ENCODE data around the gene KIF6.
"Not testable (repeated sequence)": the region's sequence is repeated elsewhere in the genome, so short reads cannot be mapped to it uniquely, and the experiment has no call there.

KIF6 gene

DNA sequence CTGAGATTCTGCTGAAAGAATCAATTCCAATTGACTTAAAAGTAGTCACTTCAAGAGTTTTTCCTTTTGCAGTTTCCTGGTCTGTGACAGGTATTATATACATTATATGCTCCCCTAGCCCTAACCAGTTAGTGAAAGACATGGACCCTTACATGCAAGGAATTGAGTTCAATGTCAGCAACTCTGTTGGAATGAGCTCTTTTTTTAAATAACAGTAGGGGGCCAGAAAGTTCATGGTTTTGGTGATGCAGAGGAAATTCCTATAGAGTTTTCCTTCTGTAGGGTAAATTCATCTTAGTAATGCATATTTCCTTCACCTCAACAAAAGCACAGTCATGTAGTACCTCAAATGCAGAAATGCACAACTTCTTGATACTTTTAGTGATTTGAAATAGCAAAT is 172.2 kb downstream of the KIF6 start:
- no peak for DNase-seq (ENCODE audit: low spot score)

DNA sequence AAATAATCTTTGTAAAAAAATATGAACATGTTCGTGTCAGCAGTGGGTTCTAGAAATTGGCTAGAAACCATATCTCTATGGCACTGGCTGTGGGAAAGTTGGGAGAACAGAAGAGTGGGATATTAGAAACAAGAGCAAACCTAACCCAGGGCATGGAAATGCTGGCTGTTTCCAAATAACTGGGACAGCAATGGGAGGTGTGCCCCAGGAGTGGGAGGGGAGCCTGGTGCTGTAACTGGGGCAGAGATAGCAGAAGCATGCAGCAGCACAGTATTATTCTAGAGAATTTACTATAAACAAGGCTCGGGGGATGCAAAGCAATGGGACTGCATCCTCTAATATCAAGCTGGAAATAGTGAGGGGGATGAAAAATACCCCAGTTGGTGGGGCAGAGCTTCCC is 175.0 kb downstream of the KIF6 start:
- no peak for DNase-seq (ENCODE audit: low spot score)

DNA sequence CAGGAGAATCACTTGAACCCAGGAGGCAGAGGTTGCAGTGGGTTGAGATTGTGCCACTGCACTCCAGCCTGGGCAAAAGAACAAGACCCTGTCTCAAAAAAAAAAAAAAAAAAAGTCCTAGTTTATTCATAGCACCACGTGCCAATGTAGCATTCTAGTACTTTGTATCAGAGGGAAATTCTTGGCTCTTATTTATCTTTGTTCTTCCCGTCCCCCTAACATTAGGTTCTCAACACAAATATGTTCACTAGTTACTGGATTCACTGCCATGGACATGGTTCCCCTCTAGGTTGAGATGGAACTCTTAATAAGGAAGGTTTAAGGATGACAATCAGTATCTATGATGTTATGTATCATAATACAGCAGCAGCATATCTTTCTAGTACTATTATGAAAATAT is 178.5 kb downstream of the KIF6 start:
- DNase-seq (ENCODE audit: low spot score) = no peak

DNA sequence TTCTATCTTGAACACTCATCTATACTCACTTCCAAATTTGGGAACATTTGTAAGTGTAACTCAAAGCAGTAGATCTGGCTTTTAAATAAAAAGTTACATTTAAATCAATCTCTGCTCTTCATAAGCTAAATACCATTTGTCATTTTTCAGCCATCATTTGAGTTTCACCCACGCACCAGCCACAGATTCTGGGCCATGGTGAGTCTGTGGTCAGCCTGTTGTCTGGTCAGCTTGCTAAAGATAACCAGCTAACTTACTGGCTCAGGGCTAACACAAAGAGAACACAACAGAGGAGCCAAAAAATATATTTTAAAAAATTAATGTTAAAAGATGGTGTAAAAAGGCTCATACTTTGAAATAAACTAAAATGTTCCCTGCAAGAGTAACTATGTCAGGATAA is 181.3 kb downstream of the KIF6 start:
- DNase-seq (ENCODE audit: low spot score) = no peak

DNA sequence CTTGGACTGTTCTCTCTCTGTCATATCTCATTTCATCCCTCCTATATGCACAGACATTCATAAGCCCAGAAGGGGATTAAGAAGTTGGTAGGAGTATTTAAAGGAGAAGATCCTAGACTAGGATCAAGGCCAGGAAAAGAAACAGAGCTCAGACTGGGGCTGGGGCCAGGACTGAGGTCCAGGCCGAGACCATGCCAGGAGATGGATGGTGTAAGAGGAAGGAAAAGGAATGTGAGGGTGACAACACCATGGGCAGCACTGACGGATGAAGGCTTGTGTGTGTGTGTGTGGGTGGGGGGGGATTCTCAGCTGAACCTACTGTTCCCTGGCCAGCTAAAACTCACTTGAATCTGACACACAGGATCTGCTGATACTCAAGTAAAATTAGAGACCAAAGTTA is 182.1 kb downstream of the KIF6 start:
- DNase-seq (ENCODE audit: low spot score) = no peak

DNA sequence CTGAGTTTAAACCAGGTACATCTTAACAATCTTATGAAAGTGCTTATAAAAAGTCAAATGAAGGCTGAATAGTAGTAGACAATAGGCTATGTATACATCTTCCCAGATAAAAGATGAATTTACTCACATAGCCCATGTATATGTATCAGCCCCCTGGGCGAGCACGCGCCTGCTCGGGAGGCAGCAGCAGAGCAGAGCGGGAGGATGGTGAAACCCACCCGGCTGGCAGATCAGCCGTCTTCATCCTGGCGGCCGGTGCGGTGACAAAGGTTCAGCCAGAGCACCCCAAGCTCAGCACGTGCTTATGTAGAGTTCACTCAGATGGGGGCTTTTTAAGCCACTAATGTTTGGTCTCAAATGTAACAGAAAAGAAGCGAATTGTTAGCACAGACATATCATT is 184.8 kb downstream of the KIF6 start:
- no peak for DNase-seq (ENCODE audit: low spot score)

DNA sequence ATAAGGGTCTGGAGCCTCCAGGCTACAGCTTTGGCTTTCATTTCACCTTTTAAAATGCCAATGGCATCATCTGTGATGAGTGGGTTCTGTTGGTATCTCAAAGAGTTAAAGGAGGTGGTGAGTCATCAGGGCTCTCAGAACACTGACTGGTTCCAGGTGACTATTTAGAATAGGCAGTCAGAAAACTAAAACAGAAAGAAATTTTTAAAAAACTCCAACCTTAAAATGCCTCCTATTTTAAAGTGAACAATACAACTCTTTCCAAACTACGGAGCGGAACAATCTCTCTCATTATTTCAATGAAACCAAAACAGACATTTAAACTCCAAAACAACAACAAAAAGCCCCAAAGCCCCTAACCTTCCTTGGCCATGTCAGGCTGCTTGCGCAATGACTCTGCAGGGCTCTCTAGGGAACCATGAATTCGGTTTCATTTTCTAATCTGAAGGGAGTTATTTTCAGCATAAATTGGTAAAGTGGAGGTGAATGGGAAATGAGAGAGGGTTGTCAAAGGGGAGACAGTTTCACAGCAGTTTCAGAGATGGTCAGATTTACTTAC is 194.9 kb downstream of the KIF6 start:
- DNase-seq (ENCODE audit: low spot score) = peak; percentile 40

DNA sequence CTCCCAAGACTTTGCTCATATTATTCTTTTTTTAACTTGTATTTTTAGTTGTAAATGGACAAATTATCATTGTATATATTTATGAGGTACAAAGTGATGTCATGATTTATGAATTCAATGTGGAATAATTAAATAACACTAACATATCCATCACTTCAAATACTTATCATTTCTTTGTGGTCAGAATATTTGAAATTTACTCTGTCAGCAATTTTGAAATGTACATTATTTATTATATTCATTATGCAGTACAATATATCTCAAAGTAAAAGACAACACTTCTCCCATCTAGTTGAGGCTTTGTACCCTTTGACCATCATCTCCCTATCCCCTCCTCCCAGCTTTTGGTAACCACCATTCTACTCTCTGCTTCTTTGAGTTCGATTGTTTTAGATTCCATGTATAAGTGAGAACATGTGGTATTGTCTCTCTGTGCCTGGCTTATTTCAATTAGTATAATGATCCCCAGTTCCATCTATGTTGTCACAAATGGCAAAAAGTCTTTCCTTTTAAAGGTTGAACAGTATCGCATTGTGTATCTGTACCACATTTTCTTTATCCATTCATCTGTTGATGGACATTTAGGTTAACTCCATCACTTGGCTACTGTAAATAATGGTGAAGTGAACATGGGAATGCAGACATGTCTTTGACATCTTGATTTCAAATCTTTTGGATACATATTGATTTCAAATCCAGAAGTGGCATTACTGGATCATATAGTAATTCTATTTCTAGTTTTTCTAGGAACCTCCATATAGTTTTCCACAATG is 197.2 kb downstream of the KIF6 start:
- DNase-seq (ENCODE audit: low spot score) = no peak

DNA sequence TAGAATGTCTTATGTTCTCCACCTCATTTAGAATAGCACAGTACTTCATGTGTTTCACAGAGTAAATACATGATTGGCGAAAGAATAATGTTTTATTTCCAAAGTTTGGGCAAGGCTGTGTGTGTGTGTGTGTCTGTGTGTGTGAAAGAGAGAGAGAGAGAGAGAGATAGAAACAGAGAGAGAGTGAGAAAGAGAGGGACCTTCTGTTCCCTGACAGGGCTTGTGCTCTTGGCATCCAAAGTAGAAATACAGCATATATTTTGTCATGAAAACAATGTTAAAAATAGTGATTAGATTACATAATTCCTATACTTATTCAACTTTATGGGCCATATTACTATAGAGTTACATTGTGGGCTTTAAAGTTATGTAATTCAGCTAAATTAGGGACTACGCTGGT is 201.2 kb downstream of the KIF6 start:
- no peak for DNase-seq (ENCODE audit: low spot score)

DNA sequence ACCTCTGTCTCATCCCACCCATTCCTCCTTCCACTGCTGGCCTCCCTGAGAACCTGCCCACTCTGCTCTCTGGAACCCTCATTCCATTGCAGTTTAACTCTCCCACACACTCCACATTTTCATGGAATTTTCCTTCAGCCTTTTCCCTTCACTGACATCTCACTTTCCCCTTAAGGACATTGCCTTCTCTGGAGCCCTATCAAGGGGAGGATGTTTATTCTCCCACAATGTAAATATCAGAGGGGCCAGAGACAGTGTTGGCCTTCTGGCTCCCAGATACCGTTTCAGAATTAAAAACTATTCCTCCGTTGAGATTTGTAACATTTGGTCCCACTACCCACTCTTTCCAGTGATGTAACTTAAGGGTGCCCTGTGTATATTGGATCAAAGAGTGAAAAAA is 203.2 kb downstream of the KIF6 start:
- no peak for DNase-seq (ENCODE audit: low spot score)

DNA sequence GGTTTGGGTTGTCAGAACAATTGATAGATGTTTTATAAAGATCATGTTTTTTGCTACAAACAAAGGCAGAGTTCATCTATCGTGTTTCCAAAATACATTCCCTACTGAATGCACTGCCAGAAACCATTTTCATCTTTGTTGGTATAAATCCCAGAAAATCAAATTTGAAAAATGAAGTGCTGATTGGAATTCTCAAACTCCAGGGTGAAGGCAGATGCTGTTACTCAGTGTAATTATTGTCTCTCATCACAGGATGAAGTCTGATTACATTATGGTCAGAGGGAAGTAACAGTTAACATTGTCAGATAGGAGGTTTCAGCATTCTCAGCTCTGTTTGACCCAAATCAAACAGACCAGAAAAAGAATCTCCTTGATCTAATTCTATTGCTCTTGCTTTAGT is 204.3 kb downstream of the KIF6 start:
- DNase-seq (ENCODE audit: low spot score) = no peak

DNA sequence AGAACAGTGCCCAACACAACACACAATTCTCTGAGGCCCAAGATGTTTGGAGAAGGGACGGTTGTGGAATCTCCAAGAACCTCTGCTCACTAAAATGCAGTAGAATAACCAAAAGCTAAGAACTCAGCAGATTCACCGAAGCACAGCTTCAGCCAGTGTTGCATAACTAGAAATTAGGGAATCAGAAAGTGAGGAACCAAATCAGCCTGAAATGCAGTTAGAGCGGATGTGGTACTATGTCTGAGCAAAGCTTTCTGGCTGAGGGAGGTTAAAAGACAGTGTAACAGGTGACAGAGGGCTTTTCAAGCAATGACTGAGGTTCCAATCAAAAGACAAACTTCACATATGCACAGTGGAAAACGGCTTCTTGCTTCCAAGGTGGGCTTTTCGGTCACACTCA is 204.8 kb downstream of the KIF6 start:
- no peak for DNase-seq (ENCODE audit: low spot score)

DNA sequence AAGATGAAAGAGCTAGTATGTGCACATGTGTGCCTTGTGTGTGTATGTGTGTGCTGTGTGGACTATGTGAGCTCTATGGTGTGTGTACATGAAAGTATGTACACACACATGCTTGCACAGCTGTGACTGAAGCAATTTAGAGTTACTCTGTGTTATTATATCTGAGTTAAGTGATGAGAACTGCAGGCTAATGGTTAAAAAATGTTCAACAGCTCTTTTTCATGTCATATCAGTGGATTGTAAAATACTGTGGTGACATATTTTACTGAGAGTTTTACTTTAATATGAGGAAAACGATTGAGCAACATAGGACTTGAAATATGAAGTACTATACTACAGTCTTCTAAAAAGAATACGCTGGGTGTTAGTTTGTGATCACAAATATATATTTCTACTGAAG is 207.0 kb downstream of the KIF6 start:
- no peak for DNase-seq (ENCODE audit: low spot score)

DNA sequence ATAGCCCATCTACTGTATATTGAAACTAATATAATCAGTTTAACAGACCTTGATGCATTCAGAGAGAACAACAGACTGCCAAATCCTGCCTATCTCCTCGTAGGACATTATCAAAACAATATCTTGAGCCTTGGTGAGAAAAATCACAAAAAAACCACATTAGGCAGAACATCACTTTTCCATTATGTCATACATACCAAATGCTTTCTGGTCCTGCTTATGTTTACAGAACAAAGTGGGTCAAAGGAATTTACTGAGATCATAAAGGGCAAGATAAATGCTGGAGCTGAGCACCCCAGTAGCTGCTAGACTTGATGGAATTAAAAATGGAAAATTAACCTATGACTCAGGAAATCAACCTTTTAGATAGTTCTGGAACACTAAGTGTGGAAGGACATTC is 207.5 kb downstream of the KIF6 start:
- DNase-seq (ENCODE audit: low spot score) = no peak

DNA sequence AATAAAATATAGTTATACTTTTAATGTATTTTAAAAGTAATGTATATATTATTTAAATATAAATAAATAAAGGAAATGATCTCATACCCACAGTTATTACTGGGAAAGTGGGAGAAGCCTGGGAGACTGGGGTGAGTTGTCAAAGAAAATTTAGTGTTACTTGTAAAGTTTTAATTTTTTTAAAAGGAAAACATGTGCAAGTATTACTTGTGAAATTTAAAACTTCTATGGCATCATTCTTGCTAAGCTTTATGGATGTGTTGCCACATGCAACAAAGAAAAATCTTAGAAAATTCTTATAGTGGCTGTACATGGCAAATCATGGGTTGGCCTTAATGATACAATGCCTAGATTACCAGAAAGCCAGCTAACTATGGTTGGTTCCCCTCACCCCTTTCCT is 208.7 kb downstream of the KIF6 start:
- DNase-seq (ENCODE audit: low spot score) = no peak

DNA sequence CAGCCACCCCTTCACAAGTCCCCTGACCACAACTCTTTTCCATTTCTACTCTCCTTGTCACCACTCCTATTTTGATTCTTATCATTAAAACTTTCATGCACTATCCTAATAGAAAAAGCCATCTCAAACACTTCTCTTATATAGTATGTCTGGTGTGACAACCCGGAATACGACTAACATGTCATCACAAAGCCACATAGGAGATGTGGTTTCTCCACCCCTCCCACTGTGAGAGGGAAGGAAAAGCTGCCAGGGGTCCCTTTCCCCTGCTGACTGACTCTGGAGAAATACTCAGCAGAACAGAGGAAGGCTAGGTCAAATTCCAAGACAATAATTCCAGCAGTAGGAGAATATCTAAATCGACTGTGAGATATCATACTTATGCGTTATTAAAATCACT is 209.7 kb downstream of the KIF6 start:
- DNase-seq (ENCODE audit: low spot score) = no peak

DNA sequence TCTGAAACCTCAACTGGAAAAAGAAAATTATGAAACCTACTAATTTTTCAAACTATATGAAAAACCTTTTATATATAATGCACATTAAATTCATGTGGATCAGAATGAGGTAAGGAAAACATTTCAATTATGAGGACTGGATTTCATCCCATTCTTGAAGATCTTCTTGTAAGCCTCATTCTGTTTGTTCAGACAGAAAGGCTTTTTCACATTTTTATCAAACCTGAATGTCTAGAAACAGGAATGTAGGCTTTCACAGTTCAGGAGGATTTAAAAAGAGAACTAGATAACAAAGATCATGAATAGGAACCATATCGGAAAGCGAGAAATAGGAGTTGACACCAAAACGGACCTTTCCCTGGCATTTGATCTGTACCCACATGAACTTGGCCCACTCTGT is 210.2 kb downstream of the KIF6 start:
- no peak for DNase-seq (ENCODE audit: low spot score)

DNA sequence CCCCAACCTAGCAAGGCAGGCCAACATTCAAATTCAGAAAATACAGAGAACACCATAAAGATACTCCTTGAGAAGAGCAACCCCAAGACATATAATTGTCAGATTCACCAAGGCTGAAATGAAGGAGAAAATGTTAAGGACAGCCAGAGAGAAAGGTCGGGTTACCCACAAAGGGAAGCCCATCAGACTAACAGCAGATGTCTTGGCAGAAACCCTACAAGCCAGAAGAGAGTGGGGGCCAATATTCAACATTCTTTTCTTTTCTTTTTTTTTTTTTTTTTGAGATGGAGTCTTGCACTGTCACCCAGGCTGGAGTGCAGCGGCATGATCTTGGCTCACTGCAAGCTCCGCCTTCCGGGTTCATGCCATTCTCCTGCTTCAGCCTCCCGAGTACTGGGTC is 215.4 kb downstream of the KIF6 start:
- DNase-seq (ENCODE audit: low spot score) = not testable (repeated sequence)

DNA sequence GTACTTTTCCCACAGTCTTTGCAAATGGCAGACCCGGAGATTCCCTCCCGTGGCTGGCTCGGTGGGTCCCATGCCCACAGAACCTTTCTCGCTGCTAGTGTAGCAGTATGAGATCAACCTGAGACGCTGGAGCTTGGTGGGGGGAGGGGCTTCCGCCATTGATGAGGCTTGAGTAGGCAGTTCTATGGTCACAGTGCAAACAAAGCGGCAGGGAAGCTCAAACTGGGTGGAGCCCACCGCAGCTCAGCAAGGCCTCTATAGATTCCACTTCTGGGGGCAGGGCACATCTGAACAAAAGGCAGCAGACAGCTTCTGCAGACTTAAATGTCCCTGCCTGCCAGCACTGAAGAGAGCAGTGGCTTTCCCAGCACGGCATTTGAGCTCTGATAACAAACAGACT is 216.7 kb downstream of the KIF6 start:
- DNase-seq (ENCODE audit: low spot score) = no peak

DNA sequence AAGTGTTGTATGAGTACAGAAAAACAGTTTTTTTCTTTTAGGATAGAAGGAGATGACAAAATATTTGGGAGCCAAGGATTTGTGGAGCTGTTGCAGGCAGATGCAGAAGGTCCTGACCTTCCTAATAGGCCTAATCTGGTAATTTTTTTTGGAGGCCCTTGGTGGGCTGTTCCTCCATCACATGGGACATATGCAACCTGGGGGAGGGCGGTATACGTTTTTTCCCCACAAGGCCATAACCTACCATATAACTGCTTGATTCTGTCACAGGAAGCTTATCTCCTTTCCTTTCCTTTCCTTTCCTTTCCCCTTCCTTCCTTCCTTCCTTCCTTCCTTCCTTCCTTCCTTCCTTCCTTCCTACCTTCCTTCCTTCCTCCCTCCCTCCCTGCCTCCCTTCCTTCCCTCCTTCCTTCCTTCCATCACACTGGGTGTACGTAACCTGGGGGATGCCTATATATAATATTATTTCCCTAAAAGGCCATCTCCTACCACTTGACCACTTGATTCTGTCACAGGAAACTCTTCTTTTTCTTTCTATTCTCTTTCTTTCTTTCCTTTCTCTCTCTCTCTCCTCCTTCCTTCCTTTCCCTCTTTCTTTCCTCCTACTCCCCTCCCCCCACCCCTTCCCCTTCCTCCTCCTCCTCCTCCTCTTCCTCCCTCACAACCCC is 217.7 kb downstream of the KIF6 start:
- DNase-seq (ENCODE audit: low spot score) = no peak

DNA sequence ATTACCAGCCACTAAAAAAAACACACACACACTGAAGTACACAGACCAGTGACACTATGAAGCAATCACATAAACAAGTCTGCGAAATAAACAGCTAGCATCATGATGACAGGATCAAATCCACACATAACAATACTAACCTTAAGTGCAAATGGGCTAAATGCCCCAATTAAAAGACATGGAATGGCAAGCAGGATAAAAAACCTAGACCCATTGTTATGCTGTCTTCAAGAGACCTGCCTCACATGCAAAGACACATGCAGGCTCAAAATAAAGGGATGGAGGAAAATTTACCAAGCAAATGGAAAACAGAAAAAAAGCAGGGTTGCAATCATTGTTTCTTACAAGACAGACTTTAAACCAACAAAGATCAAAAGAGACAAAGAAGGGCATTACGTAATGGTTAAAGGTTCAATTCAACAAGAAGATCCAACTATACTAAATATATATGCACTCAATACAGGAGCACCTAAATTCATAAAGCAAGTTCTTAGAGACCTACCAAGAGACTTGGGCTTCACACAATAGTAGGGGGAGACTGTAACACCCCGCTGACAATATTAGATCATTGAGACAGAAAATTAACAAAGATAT is 222.7 kb downstream of the KIF6 start:
- DNase-seq (ENCODE audit: low spot score) = not testable (repeated sequence)

DNA sequence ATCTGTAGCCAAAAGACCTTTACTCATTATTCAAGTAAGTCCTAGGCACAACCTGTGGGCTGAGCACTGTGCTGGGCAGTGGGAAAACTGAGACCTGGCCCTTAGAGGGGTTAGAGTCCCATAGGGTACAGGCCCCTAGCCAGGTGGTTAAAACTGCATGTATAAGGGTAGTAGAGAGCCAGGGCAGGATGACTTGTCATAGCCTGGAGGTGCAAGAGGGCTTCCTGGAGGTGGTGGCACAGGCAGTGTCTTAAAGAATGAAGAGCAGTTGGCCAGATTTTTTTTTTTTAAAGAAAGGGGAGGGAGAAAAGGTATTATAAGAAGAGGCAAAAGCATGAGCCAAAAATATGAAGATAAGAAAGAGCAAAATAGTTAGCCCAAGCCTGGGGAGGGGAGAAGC is 226.2 kb downstream of the KIF6 start:
- DNase-seq (ENCODE audit: low spot score) = no peak

DNA sequence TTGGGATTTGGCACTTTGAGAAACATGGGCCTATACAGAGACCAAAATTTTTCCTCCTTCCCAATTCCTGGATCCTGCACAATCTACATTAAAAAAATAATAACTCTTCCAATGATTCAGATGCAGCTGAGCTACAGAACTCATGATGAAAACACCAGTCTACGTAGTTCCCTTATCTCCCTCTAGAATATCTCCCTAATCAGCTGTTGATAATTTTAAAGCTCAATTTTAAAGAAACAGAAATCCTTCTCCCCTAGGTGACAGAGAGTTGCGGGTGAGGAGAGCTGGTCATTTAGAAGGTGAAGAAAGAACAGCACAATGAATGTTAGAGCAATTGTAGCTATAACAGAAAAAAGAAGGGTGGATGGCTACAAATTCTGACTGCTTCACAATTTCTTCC is 227.1 kb downstream of the KIF6 start:
- no peak for DNase-seq (ENCODE audit: low spot score)

All from NAMALWA (cell line).